HG03378 (cell line): ENCODE results near the gene TPRX2.
"Not testable (repeated sequence)": the region's sequence is repeated elsewhere in the genome, so short reads cannot be mapped to it uniquely, and the experiment has no call there.

Experiments used
- ATAC-seq: cut with Tn5 transposase; IDR thresholded peaks from one replicate; pipeline ENCODE4 v1.9.1; 2021; ENCODE audit warnings: mild to moderate bottlenecking, moderate library complexity; ENCODE audit not compliant: unreplicated experiment

The TPRX2 gene

GRCh38 chr19:47860602-47861297 lies 1.7 kb downstream of the TPRX2 start:
- no peak for ATAC-seq

- ATAC-seq, result no peak
Observed at GRCh38 chr19:47861630-47862029, 2.6 kb downstream of the TPRX2 start.

GRCh38 chr19:47863514-47863936 lies 4.5 kb downstream of the TPRX2 start:
- no peak for ATAC-seq

GRCh38 chr19:47865166-47865565 lies 6.1 kb downstream of the TPRX2 start:
- no peak for ATAC-seq

- no peak for ATAC-seq
Observed at GRCh38 chr19:47878906-47879305, 19.9 kb downstream of the TPRX2 start.

- ATAC-seq, result not testable (repeated sequence)
Observed at GRCh38 chr19:47879385-47879784, 20.4 kb downstream of the TPRX2 start.

GRCh38 chr19:47881757-47882156 lies 22.7 kb downstream of the TPRX2 start:
- no peak for ATAC-seq

- ATAC-seq, result no peak
Observed at GRCh38 chr19:47882890-47883289, 23.9 kb downstream of the TPRX2 start.

- no peak for ATAC-seq
Observed at GRCh38 chr19:47885067-47885463, 26.0 kb downstream of the TPRX2 start.

GRCh38 chr19:47886010-47886559 lies 27.1 kb downstream of the TPRX2 start, which contains the start of gene SULT2A1:
Gene SULT2A1 (minus strand): TSS chr19:47886315. CDS start chr19:47886257, 58 bp downstream.
- no peak for ATAC-seq

- no peak for ATAC-seq
Observed at GRCh38 chr19:47890865-47891621, 32.0 kb downstream of the TPRX2 start.

- no peak for ATAC-seq
Observed at GRCh38 chr19:47891622-47891922, 32.5 kb downstream of the TPRX2 start.

GRCh38 chr19:47891923-47892666 lies 33.1 kb downstream of the TPRX2 start:
- ATAC-seq, result no peak

- ATAC-seq, result no peak
Observed at GRCh38 chr19:47895165-47895782, 36.2 kb downstream of the TPRX2 start.

- ATAC-seq, result no peak
Observed at GRCh38 chr19:47896019-47896418, 37.0 kb downstream of the TPRX2 start.

GRCh38 chr19:47896773-47897172 lies 37.7 kb downstream of the TPRX2 start:
- ATAC-seq, result no peak

- ATAC-seq, result no peak
Observed at GRCh38 chr19:47897861-47898260, 38.8 kb downstream of the TPRX2 start.

- no peak for ATAC-seq
Observed at GRCh38 chr19:47899335-47899734, 40.3 kb downstream of the TPRX2 start.

GRCh38 chr19:47901370-47901769 lies 42.3 kb downstream of the TPRX2 start:
- ATAC-seq, result no peak

- ATAC-seq, result not testable (repeated sequence)
Observed at GRCh38 chr19:47909350-47909749, 50.3 kb downstream of the TPRX2 start.

- ATAC-seq, result not testable (repeated sequence)
Observed at GRCh38 chr19:47910191-47910590, 51.2 kb downstream of the TPRX2 start.
